GM18870 (cell line): ENCODE results near the gene MYO5B.

Experiments
- ATAC-seq: cut with Tn5 transposase; IDR thresholded peaks from one replicate; pipeline ENCODE4 v1.9.1; 2021; ENCODE audit warnings: moderate library complexity; ENCODE audit not compliant: unreplicated experiment

The MYO5B gene

GRCh38 chr18:49859725-49860124 is 335.2 kb downstream of the MYO5B start:
- no peak for ATAC-seq

DNA sequence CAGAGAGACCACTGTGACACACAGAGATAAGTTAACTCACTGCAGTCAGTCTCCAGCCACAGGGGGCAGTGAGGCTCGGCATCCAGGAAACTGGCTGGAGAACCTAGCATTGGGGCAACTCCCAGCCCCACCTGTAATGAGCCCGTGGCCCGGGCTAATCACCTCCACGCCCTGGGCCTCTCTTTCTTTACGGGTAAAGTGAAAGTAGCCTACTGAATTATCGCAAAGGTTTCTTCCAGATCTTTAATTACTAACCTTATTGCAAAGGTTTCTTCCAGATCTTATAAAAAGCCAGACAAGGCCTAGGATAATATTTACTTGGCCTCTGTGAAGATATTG is 336.0 kb downstream of the MYO5B start:
- no peak for ATAC-seq

DNA sequence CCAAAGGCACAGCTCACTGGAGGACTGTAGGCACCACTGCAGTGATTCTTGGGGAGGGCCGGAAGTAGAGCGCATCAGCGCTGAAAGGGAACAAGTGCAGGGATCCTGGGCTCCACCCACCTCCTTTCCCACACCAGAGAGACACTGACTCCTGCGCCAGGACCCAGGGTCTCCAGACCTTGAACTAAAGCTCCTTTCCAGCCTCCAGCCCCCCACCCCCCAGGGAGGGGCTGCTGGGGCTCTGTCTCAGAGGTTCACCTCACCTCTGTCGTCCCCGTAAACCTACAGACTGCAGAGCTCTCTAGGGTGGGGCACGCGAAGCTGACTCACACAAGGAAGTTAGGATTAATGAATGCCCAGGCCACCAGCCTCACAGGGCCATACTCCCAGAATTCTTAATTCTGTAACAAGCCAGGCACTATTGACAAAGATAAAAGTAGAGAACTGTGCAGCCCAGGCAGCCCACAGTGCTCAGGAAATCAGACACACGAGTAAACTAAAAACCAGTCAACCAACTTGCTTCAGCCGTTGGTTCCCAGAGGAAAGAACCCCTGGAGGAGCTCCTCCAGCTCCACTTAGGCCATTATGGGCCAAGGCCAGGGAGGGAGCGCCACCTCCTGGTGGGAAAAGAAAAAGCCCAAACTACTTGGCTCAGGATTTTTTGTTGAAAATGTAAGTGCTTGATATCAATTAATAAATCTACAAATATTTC is 336.5 kb downstream of the MYO5B start:
- ATAC-seq, result no peak

DNA sequence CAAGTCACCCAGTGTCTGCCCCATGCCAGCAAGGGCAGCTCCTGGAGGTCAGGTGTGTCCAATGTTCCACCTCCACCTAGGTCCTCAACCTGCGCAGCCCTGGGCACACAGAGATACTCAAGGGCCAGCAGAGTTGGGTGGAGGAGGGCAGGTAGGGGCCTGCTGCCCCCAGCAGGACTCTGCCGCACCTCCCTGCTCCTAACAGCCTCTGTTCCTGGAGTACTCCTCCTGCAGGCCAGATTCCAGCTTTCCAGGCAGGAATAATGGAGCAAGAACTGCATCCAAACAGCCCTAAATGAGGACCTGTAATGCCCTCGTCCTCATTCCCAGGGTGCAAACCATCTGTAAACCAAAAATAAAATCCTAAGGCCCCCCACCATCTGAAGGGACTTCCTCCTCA is 337.2 kb downstream of the MYO5B start:
- no peak for ATAC-seq

DNA sequence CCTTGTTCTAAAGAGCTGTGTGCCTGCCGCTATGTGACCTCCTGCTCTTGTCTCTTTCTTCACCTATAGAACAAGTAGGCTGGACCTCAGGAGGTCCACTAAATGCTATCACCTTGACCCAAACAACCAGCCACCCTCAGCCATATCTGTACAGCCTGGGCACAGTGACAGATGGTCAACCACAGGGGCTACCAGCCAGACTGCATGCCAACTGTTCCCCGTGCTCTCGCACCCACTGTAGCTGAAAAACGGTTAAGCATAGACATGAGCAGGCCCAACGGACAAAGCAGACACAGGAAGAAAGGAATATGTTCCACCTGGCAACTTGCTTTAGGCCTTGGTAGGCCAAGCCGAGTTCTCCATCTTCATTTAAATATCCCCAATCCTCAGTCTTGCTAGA is 338.5 kb downstream of the MYO5B start:
- no peak for ATAC-seq

GRCh38 chr18:49855711-49856415 is 339.1 kb downstream of the MYO5B start:
- ATAC-seq, result no peak

- ATAC-seq, result no peak
These were observed 340.3 kb downstream of the MYO5B start for GRCh38 chr18:49854681-49855080.

DNA sequence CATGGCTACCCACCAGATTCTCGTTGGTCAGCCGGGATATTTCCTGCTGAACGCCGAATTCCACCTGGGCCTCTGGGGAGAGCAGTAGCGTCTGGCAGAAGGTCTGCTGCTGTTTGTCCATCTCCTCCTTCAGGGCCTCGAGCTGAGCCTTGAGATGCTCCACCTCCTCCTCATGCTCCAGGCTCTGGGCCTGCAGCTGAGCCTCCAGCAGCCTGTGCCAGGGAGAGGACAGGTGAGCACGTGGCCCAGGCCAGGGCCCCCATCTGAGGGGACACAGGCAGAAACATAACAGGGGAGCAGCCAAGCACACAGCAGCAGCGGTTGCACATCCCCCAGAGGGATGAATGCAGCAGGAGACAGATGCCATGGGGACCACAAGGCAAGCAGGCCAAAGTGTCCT is 341.5 kb downstream of the MYO5B start:
- ATAC-seq, result no peak

GRCh38 chr18:49853011-49853410 is 341.9 kb downstream of the MYO5B start:
- ATAC-seq, result no peak

DNA sequence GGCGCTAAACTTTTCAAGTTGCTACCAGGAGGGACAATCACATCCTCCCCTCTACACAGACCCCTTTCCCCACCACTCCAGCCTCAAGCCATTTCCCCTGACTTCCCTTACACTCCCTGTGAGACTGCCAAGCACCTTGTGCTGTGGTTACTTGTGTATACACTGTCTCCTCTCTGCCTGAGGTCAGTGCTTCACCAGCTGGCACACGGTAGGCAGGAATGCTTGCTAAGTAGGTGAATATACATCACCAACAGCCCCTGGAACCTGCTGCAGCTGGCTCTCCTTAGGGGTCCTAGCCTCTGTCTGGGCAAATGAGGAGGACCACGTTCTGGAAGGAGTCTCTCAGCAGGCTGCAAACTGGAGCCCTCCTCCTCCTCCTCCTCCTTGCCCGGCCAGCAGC is 343.3 kb downstream of the MYO5B start:
- ATAC-seq, result no peak

DNA sequence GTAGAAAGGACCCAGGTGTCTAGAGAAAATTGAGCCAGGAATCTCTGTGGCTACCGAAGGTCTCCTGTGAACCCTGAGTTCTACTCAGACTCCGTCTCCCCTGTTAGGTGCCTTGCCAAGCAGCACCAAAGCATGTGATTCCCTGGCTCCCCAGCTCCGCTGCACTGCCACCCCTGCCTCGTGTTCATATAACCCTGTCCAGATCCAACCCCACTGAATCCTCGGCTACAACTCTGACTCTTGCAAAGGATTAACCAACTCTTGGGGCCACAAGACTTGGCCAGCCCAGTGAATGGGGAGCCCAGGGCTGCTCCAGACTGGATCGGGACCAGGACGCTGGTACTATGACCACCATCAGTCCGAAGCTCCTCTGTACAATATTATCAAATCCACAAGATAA is 344.3 kb downstream of the MYO5B start:
- ATAC-seq, result no peak

GRCh38 chr18:49849331-49850217 is 345.4 kb downstream of the MYO5B start:
- ATAC-seq, result no peak

- no peak for ATAC-seq
These were observed 346.8 kb downstream of the MYO5B start for GRCh38 chr18:49848115-49848514.

DNA sequence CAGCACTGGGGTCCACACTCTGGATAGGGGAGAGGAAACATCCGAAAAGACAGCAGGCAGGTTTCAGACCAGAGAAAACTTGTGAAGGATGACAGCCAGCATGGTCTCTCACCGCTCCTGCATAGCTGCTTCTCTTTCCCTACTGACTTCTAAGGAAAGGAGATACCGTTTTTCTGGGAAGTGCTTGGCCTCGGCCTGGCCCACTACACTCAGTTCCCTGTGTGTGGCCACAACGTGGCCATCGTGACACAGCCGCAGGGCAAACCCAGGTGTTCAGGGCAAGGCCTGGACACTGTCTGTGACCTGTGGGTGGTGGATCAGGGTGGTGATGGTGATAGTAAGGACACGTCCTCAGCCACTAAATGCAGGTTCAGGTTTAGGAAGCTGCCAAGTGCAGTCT is 347.4 kb downstream of the MYO5B start:
- ATAC-seq, result no peak

- no peak for ATAC-seq
These were observed 348.1 kb downstream of the MYO5B start for GRCh38 chr18:49846718-49847470.

- no peak for ATAC-seq
These were observed 348.6 kb downstream of the MYO5B start for GRCh38 chr18:49846361-49846662.

GRCh38 chr18:49845629-49846360 is 349.2 kb downstream of the MYO5B start:
- no peak for ATAC-seq

- no peak for ATAC-seq
These were observed 350.0 kb downstream of the MYO5B start for GRCh38 chr18:49844903-49845302.

- no peak for ATAC-seq
These were observed 350.9 kb downstream of the MYO5B start for GRCh38 chr18:49843778-49844625.

GRCh38 chr18:49843131-49843530 is 351.8 kb downstream of the MYO5B start:
- no peak for ATAC-seq
